NCI-H1092 treated with DMSO at 0.1 percent for 48 hours (cell line): ENCODE measurements around the gene DBET.
"Not testable (repeated sequence)": the region's sequence is repeated elsewhere in the genome, so short reads cannot be mapped to it uniquely, and the experiment has no call there.

Experiments used
- DNase-seq: peaks from one replicate; lab custom pipeline; 2025; lab: John Stamatoyannopoulos, UW

The DBET gene

GRCh38 chr4:190064342-190064741, at the start of gene DBET:
Gene DBET, plus strand, starts transcription at chr4:190064502.
- not testable (repeated sequence) for DNase-seq

- no peak for DNase-seq
Measured at GRCh38 chr4:190014771-190015537, 49.3 kb upstream of the DBET start.

DNA sequence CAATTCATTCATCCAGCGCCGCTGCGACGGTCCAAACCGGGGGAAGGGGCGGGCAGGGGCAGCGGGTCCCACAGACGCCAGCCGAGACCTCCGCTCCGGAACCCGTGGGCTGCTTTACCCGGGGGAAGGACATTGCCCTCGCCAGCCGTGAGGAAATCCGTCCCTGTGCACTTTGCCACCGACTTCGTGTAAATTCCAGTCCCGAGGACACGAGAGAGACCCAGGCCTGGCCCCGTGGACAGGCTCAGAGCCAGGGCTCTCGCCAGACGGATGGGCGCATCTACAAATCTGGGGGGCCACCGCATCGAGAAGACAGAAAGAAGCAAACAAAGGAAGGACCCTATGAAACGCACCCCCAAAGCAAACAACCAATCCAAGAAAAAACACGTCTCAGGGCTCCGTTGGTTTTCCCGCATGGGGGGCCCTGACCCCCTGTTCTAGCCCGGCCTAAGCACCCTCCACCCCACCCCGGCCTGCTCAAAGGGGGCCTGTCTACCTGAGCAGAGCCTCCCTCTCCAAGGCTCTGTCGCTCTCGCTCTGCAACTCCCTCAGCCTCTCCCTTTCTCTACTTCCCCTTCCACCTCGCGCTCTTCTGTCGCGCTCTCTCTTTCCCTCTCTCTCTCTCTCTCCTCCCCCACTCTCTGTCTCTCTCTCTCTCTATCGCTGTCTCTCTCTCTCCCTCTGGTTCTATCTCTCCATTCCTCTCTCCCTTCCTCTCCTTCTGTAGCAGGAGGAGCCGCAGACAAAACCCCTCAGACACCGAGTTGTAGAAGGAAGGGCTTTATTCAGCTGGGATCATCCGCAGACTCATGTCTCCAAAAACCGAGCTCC, 48.5 kb upstream of the DBET start:
- no peak for DNase-seq

DNA sequence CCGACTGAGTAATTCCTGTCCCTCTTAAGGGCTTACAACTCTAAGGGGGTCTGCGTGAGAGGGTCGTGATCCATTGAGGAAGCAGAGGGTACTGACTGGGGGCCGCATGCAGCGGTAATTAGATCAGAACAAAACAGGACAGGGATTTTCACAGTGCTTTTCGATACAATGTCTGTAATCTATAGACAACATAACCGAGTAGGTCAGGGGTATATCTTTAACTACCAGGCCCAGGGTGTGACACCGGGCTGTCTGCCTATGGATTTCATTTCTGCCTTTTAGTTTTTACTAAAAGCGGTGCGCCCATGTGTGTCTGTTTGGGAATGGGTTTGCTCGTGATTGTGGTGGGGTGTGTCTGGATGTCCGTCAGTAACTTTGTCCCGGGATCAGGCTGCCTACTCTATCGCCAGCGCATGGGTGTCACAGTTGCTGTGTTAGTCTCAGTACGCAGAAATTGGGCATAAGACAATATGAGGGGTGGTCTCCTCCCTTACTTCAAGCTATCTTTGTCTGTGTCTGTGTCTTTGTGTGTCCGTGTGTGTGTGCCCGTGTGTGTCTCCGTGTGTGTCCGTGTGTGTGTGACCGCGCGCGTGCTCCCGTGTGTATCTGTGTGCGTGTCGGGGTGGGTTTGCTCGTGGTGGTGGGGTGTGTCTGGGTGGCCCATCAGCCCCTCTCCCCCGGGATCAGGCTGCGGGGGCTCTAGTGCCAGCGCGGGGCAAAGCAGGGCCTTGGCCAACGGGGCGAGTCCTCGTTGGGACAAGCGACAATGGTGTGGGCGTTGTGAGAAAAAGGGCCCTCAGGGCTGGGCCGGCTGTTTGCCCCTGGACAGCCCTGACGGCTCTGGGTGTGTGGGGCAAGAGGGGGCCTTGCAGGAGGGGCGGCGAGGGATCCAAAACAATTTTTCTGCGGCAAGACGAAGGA, 47.7 kb upstream of the DBET start:
- DNase-seq = no peak

DNA sequence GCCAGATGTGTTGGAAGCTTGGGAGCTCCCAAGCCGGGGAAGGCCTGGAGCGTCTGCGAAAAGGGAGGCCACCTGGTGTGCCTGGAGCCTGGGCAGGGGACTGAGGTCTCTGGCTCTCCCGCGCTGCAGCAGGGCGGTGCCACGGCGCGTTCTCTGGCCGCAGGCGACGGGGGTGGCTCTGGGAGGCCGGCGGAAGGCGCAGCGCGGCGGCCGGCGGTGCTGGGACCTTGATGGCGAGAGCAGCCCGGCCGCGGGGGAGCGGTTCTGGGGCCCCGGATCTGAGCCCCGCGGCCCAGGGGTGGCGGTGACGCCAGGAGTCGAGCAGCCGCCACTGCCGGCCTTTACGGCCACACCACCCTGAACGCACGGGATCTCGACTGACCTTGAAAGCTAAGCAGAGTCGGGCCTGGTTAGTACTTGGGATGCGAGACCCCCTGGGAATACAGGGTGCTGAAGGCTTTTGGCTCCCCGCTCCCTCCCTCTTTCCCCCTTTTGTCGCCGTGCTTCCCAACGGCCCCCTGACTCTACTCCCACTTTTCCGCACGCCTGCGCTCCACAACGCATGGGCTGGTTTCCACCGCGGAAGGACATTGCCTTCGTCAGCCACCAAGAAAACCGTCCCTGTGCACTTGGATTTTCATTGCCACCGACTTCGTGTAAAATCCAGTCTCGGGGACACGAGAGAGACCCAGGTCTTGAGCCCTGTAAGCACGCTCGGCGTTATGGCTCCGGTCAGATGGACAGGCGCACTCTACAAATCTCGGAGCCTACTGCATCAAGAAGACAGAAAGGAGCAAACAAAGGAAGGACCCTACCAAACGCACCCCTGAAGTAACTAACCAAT, 46.7 kb upstream of the DBET start:
- no peak for DNase-seq

- DNase-seq = no peak
Measured at GRCh38 chr4:190018201-190018920, 45.9 kb upstream of the DBET start.

DNA sequence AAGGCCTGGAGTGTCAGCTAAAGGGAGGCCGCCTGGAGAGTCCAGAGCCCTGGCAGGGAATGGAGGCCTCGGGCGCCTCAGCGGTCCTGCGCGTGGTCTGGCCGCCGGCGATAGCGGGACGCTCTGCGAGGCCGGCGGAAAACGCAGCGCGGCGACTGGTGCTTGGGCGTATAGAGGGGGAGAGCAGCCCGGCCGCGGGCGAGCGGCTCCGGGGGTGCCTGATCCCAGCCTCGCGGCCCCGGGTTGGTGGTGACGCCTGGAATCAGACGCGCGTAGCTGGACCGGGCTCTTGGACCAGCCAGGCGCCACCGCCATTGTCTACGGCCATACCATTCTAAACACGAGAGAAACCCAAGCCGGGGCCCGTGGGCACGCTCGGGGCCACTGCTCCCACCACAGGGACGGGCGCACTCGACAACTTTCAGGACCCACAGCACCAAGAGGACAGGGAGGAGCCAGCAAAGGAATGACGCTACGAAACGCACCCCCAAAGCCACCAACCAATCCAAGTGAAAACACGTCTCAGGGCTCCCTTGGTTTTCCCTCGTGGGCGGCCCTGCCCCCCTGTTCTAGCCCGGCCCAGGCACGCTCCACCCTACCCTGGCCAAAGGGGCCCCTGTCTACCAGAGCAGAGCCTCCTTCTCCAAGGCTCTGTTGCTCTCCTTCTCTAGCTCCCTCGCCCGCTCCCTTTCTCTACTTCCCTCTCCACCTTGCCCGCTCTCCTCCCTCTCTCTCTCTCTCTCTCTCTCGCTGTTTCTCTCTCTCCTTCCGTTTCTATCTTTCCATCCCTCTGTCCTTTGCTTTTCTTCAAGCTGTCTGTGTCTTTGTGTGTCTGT, 45.1 kb upstream of the DBET start:
- no peak for DNase-seq

DNA sequence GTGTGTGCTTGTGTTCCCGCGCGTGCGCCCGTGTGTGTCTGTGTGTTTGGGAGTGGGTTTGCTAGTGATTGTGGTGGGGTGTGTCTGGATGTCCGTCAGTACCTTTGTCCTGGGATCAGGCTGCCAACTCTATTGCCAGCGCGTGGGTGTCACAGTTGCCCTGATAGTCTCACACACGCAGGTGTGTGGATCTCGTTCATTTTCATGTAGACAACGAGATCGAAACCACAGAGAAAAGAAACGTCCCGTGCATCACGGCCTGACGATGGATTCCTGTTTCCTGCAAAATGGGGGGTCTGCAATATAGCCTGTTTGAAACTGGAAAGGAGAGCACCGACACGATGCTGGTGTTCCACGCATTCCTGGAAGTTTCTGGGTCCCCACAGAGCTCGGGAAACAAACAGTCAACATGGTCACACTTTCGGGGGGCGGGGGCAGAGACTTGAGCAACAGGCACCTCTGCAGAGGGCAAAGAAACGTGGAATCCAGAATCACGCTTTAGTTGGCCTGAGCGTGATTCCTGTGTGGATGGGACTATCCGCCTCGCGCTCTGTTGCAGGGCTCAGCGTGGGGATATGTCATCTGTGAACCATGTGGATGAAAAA, 44.3 kb upstream of the DBET start:
- not testable (repeated sequence) for DNase-seq

GRCh38 chr4:190020790-190021717, 43.2 kb upstream of the DBET start:
- DNase-seq = no peak

DNA sequence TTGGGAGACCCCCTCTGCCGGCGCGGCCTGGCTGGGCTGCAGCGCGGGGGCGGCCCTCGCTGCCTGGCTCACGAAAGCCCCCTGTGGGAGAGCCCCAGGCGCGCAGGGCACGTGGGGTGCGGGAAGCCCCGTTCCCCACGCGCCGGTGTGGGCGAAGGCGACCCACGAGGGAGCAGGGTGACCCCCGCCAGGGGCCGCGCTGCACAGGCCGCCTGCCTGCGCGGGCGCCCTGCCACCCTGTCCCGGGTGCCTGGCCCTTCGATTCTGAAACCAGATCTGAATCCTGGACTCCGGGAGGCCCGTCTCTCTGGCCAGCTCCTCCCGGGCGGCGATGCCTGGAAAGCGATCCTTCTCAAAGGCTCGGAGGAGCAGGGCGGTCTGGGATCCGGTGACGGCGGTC, 42.3 kb upstream of the DBET start:
- DNase-seq = not testable (repeated sequence)

DNA sequence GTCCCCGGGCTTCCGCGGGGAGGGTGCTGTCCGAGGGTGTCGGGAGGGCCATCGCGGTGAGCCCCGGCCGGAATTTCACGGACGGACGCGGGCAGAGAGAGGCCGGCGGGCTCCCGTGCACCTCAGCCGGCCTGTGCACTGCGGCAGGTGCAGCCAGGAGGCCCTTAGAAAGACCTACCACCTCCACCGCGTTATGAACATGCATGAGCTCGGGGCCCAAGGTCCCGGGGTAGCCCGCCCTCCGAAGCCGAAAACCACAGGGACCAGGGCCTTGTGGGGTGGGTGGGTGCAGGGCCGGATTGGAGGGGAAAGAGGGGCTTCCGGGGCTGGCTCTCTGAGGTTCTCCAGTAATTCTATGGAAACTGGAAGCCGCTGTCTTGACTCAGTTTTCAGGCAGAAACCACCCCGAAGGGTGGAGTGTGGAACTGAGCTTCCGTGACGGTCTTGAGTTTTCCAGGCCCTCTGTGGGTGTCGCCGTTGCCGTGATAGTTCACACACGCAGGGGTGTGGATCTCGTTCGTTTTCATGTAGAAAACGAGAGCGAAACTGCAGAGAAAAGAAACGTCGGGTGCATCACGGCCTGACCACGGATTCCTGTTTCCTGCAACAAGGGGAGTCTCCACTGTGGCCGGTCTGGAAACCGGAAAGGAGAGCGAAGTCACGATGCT, 41.6 kb upstream of the DBET start:
- not testable (repeated sequence) for DNase-seq

GRCh38 chr4:190027156-190027555, 37.1 kb upstream of the DBET start, which contains the start of gene FRG2:
Gene FRG2, minus strand, starts transcription at chr4:190027256. Its CDS starts 52 bp downstream, at chr4:190027204.
- not testable (repeated sequence) for DNase-seq

DNA sequence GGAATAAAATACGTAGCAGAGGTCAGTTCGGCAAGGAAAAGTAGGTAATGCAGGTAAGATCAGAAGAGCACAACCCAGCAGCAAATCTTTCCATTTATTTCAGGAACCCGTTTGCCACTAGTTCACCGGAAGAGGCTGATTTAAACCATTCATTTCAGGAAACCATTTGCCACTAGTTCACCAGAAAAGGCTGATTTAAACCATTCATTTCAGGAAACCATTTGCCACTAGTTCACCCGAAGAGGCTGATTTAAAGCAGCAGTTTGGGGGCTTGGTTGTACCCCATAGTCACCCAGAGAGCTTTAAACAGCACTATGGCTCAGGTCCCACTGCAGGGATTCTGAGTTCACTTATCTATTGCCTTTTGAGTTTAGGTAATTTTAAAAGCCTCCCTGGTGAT, 33.0 kb upstream of the DBET start:
- not testable (repeated sequence) for DNase-seq

- DNase-seq = not testable (repeated sequence)
Measured at GRCh38 chr4:190037704-190038388, 26.5 kb upstream of the DBET start.

- not testable (repeated sequence) for DNase-seq
Measured at GRCh38 chr4:190040873-190041272, 23.4 kb upstream of the DBET start.

DNA sequence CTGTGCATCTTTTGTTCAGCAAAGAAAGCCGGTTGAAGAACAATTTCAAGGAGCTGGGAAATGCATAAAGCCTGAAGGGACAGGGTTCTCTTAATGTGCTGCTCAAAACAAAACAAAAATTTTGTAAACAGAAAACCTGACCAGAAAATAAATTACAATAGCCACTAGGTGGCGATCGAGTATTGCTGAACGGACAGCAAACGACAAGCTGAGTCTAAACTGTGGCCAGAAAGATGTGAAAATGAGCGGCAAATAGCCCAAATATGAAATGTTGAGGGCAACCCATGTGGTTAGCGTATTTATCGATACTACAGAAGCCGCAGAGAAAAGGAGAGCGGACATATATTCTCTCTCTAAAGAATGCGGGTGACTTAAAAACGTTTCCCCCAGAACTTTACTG, 16.7 kb upstream of the DBET start:
- not testable (repeated sequence) for DNase-seq
